Astrocyte (in vitro differentiated cells and primary cell): ENCODE results near the gene MRPL1.

Experiments used
- CTCF ChIP-seq: IDR thresholded peaks from 2 replicates; pipeline ENCODE4 v1.5.1; 2011; ENCODE audit warnings: low read depth, mild to moderate bottlenecking, inconsistent platforms, low read length, moderate library complexity; ENCODE audit not compliant: insufficient read depth
- EZH2 ChIP-seq: IDR thresholded peaks from 2 replicates; pipeline ENCODE4 v1.6.1; 2012; ENCODE audit warnings: mild to moderate bottlenecking, low read length, inconsistent platforms; ENCODE audit not compliant: insufficient read depth

- TF ChIP-seq CTCF (no peak), EZH2 (no peak)
Measured at GRCh38 chr4:77816546-77816945, 46.1 kb upstream of the MRPL1 start.
